ENCODE data around the gene FAM209A.
"Not testable (repeated sequence)": the region's sequence is repeated elsewhere in the genome, so short reads cannot be mapped to it uniquely, and the experiment has no call there.

FAM209A gene

GRCh38 chr20:56540415-56540814 lies 15.9 kb downstream of the FAM209A start:
- no peak for DNase-seq (ENCODE audit: low read depth in 2 of 2)

- no peak for DNase-seq (ENCODE audit: low read depth in 2 of 2)
Measured at GRCh38 chr20:56542489-56543030, 18.0 kb downstream of the FAM209A start.

GRCh38 chr20:56551571-56551970 lies 27.0 kb downstream of the FAM209A start:
- DNase-seq (ENCODE audit: low read depth in 2 of 2), result no peak

GRCh38 chr20:56552911-56553629 lies 28.5 kb downstream of the FAM209A start:
- no peak for DNase-seq (ENCODE audit: low read depth in 2 of 2)

- DNase-seq (ENCODE audit: low read depth in 2 of 2), result no peak
Measured at GRCh38 chr20:56554869-56555268, 30.3 kb downstream of the FAM209A start.

GRCh38 chr20:56558968-56559367 lies 34.4 kb downstream of the FAM209A start:
- no peak for DNase-seq (ENCODE audit: low read depth in 2 of 2)

- DNase-seq (ENCODE audit: low read depth in 2 of 2), result not testable (repeated sequence)
Measured at GRCh38 chr20:56564526-56564925, 40.0 kb downstream of the FAM209A start.

- no peak for DNase-seq (ENCODE audit: low read depth in 2 of 2)
Measured at GRCh38 chr20:56565511-56565910, 41.0 kb downstream of the FAM209A start.

- no peak for DNase-seq (ENCODE audit: low read depth in 2 of 2)
Measured at GRCh38 chr20:56566621-56567020, 42.1 kb downstream of the FAM209A start.

- no peak for DNase-seq (ENCODE audit: low read depth in 2 of 2)
Measured at GRCh38 chr20:56570832-56571231, 46.3 kb downstream of the FAM209A start.

- DNase-seq (ENCODE audit: low read depth in 2 of 2), result no peak
Measured at GRCh38 chr20:56572172-56572571, 47.6 kb downstream of the FAM209A start.

- no peak for DNase-seq (ENCODE audit: low read depth in 2 of 2)
Measured at GRCh38 chr20:56573986-56574385, 49.4 kb downstream of the FAM209A start.

- no peak for DNase-seq (ENCODE audit: low read depth in 2 of 2)
Measured at GRCh38 chr20:56574531-56575142, 50.1 kb downstream of the FAM209A start.

GRCh38 chr20:56575157-56575556 lies 50.6 kb downstream of the FAM209A start:
- DNase-seq (ENCODE audit: low read depth in 2 of 2), result no peak
